Gastrocnemius medialis (tissue), 4 donors: ENCODE measurements around the gene OSM.

ENCODE experiments used
- CTCF ChIP-seq, 5 experiments: fragments of 450-650 bp in 3 of 5; fragments of 200-600 bp in 2 of 5; sonication (generic) in 2 of 5; IDR thresholded peaks in 4 of 5; conservative IDR thresholded peaks in 1 of 5; 1 replicate in 4 of 5; 2 replicates in 1 of 5; pipeline ENCODE4 v1.5.1; 2016 to 2019; ENCODE audit warnings: antibody characterized with exemption in 5 of 5, mild to moderate bottlenecking in 3 of 5, moderate library complexity in 3 of 5
- POLR2A ChIP-seq, 2 donors: fragments of 450-650 bp; IDR thresholded peaks; one replicate each; pipeline ENCODE4 v1.6.1; 2017; ENCODE audit warnings: antibody characterized with exemption in 2 of 2, mild to moderate bottlenecking in 2 of 2, moderate library complexity in 2 of 2

GRCh38 chr22:30284172-30284571 lies 17.5 kb upstream of the OSM start:
- TF ChIP-seq CTCF (IDR thresholded peaks at IDR 0.05 in 4 of 5, conservative IDR thresholded peaks at IDR 0.05 in 1 of 5) (no peak), POLR2A (IDR thresholded peaks at IDR 0.05) (no peak)
